ENCODE measurements around the gene C11orf97. TPM values are rescaled to one million over a fixed set of nuclear protein-coding genes. Genes with fewer than 3 reads are reported as not detected.
"Not testable (repeated sequence)": the region's sequence is repeated elsewhere in the genome, so short reads cannot be mapped to it uniquely, and the experiment has no call there.

The C11orf97 gene
- total RNA-seq, 1 donor from 2014 or later, result not detected

DNA sequence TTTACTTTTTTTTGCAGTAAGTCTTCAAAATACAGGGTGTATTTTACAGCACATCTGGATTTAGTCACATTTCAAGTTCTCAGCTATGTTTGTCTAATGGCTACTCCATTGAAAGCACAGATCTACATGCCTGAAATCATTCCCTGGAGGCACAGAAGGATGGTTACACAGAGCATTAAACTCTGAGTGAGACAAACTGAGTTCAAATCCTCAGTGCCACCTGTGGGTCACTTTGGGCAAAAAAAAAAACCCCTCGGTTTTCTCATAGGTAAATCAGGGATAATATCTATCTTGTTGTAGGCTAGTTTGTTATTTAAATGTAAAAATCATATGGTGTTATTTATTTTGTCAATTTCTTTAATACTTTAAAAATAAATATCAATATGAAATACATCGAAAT, 10.7 kb upstream of the C11orf97 start:
- TF ChIP-seq EZH2phosphoT487 (IDR thresholded peaks at IDR 0.05), result no peak
- TF ChIP-seq, protein P1, sequence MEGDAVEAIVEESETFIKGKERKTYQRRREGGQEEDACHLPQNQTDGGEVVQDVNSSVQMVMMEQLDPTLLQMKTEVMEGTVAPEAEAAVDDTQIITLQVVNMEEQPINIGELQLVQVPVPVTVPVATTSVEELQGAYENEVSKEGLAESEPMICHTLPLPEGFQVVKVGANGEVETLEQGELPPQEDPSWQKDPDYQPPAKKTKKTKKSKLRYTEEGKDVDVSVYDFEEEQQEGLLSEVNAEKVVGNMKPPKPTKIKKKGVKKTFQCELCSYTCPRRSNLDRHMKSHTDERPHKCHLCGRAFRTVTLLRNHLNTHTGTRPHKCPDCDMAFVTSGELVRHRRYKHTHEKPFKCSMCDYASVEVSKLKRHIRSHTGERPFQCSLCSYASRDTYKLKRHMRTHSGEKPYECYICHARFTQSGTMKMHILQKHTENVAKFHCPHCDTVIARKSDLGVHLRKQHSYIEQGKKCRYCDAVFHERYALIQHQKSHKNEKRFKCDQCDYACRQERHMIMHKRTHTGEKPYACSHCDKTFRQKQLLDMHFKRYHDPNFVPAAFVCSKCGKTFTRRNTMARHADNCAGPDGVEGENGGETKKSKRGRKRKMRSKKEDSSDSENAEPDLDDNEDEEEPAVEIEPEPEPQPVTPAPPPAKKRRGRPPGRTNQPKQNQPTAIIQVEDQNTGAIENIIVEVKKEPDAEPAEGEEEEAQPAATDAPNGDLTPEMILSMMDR (IDR thresholded peaks at IDR 0.05), result peak; percentile 12
- H3K79me2 ChIP-seq (ENCODE audit: low read depth), result no peaks in the 10 kb centered on the region
- no peaks in the 10 kb centered on the region for H3K36me3 Mint-ChIP-seq

DNA sequence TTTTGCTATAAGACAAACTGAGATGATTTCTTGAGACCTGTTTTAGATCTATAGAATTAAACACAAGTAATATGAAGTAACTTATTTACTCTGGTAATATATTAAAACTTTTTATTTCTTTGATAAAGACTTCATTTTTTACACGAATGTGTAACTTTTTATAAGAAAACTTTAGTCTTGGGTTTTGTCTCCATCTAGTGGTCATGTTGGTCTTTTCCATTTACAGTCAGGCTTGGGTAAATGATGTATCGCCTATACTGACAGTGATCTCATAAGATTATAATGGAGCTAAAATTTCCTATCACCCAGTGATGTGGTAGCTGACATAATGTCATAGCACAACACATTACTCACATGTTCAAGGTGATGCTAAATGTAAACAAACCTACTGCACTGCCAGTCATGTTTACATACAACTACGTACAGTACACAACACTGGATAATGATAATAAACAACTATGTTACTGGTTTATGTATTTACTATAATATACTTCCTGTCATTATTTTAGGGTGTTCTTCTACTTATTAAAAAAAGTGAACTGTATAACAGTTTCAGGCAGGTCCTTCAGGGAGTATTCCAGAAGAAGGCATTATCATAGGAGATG, 7.5 kb upstream of the C11orf97 start:
- peak; percentile 56 for DNase-seq (ENCODE audit: low spot score)
- Histone ChIP-seq H3K4me1 (no peaks in the 10 kb centered on the region), H3K9me3 (ENCODE audit: low read depth) (no peaks in the 10 kb centered on the region), H3K4me3 (no peak overlapping the region), H3F3A (ENCODE audit: low read depth) (no peaks in the 10 kb centered on the region), H3K27me3 (no peaks in the 10 kb centered on the region), H3K9ac (no peak overlapping the region), H3K36me3 (no peaks in the 10 kb centered on the region), H2AFZ (replicated peaks) (no peak overlapping the region), H3K4me2 (no peak overlapping the region), H3K27ac (no peak overlapping the region), H3K79me2 (ENCODE audit: low read depth) (no peaks in the 10 kb centered on the region), H4K20me1 (ENCODE audit: low read depth) (no peaks in the 10 kb centered on the region)
- peaks cover 2% of the 10 kb centered on the region for H3K27me3 Mint-ChIP-seq (ENCODE audit: insufficient read depth, low read depth)
- H3K4me3 Mint-ChIP-seq, result no peak overlapping the region
- TF ChIP-seq EZH2phosphoT487 (IDR thresholded peaks at IDR 0.05) (no peak), EZH2 (IDR thresholded peaks at IDR 0.05) (no peak)
- TF ChIP-seq, protein P1 (IDR thresholded peaks at IDR 0.05), result peak; percentile 81
- H3K36me3 Mint-ChIP-seq, result no peaks in the 10 kb centered on the region
- no peaks in the 10 kb centered on the region for H3K4me1 Mint-ChIP-seq
- H3K9me3 Mint-ChIP-seq, result no peaks in the 10 kb centered on the region
- H3K27ac Mint-ChIP-seq, result no peak overlapping the region

More for the DNA sequence above, 10.7 kb upstream of the C11orf97 start:
- Mint-ChIP-seq H3K4me1 (no peaks in the 10 kb centered on the region), H3K4me3 (no peak overlapping the region), H3K9me3 (no peaks in the 10 kb centered on the region), H3K27ac (no peak overlapping the region), H3K27me3 (ENCODE audit: insufficient read depth, low read depth) (no peaks in the 10 kb centered on the region)
- no peak overlapping the region for H3K4me3 ChIP-seq
- no peak overlapping the region for H3K27ac ChIP-seq
- H3K27me3 ChIP-seq, result no peaks in the 10 kb centered on the region
- no peaks in the 10 kb centered on the region for H3K4me1 ChIP-seq
- no peak overlapping the region for H3K4me2 ChIP-seq
- no peak for DNase-seq (ENCODE audit: low spot score)
- no peaks in the 10 kb centered on the region for H4K20me1 ChIP-seq (ENCODE audit: low read depth)
- no peaks in the 10 kb centered on the region for H3K9me3 ChIP-seq (ENCODE audit: low read depth)
- peaks cover 5% of the 10 kb centered on the region for H3K36me3 ChIP-seq
- H2AFZ ChIP-seq (replicated peaks), result no peak overlapping the region
- H3F3A ChIP-seq (ENCODE audit: low read depth), result no peaks in the 10 kb centered on the region
- H3K9ac ChIP-seq, result no peak overlapping the region

DNA sequence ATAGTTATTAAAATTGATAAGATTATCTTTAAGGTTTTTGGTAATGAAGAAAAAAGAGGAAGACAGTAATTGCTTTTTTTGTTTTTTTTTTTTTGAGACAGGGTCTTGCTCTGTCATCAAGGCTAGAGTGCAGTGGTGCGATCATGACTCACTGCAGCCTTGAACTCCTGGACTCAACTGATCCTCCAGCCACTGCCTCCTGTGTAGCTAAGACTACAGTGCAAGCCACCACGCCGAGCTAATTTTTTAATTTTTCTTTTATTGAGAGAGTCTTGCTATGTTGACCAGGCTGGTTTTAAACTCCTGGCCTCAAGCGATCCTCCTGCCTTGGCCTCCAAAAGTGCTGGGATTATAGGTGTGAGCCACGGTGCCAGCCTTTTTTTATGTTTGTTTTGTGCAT, 5.7 kb upstream of the C11orf97 start:
- H3K27ac Mint-ChIP-seq, result not testable (repeated sequence)

DNA sequence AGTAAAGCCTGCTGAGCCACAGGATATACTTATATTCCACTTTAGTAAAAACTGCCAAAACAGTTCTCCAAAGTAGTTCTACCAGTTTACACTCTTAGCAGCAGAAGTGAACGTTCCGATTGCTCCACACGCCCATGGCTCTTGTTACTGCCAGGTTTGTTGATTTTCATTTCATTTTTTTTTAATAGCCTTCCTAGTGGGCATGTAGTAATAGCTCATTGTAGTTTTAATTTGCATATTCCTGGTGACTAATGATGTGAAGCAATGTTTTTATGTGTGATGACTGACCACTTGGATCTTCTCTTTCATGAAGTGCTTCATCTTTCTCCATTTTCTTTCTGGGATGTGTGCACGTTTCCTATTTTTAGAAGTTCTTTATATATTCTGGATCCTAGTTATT, 4.8 kb upstream of the C11orf97 start:
- DNase-seq (ENCODE audit: low spot score), result no peak
- Mint-ChIP-seq H3K9me3 (no peaks in the 10 kb centered on the region), H3K4me3 (no peak overlapping the region), H3K27me3 (ENCODE audit: insufficient read depth, low read depth) (peaks cover 6% of the 10 kb centered on the region), H3K36me3 (no peaks in the 10 kb centered on the region), H3K4me1 (peaks cover 6% of the 10 kb centered on the region), H3K27ac (no peak overlapping the region)
- H3K27me3 ChIP-seq, result peaks cover 16% of the 10 kb centered on the region
- no peak overlapping the region for H3K27ac ChIP-seq
- no peaks in the 10 kb centered on the region for H3K36me3 ChIP-seq
- H3K9me3 ChIP-seq (ENCODE audit: low read depth), result no peaks in the 10 kb centered on the region
- H3K4me2 ChIP-seq, result no peak overlapping the region
- no peak overlapping the region for H2AFZ ChIP-seq (replicated peaks)
- H3K79me2 ChIP-seq (ENCODE audit: low read depth), result no peaks in the 10 kb centered on the region
- H3K4me1 ChIP-seq, result no peaks in the 10 kb centered on the region
- H3K4me3 ChIP-seq, result no peak overlapping the region
- no peaks in the 10 kb centered on the region for H4K20me1 ChIP-seq (ENCODE audit: low read depth)
- no peaks in the 10 kb centered on the region for H3F3A ChIP-seq (ENCODE audit: low read depth)
- no peak for TF ChIP-seq EZH2 (IDR thresholded peaks at IDR 0.05)
- no peak for TF ChIP-seq EZH2phosphoT487 (IDR thresholded peaks at IDR 0.05)
- TF ChIP-seq, protein P1 (IDR thresholded peaks at IDR 0.05), result no peak
- no peak overlapping the region for H3K9ac ChIP-seq

More for the DNA sequence above, 5.7 kb upstream of the C11orf97 start:
- not testable (repeated sequence) for H3K9me3 Mint-ChIP-seq; H3K9ac ChIP-seq; H2AFZ ChIP-seq (replicated peaks); H3K27ac ChIP-seq; H3K4me3 ChIP-seq; DNase-seq (ENCODE audit: low spot score); H3K4me2 ChIP-seq; H3K4me1 Mint-ChIP-seq; H3K4me1 ChIP-seq; H3K79me2 ChIP-seq (ENCODE audit: low read depth); H3K4me3 Mint-ChIP-seq; H3K27me3 Mint-ChIP-seq (ENCODE audit: insufficient read depth, low read depth); H3K36me3 Mint-ChIP-seq; H3K36me3 ChIP-seq; H3F3A ChIP-seq (ENCODE audit: low read depth); H3K9me3 ChIP-seq (ENCODE audit: low read depth); H3K27me3 ChIP-seq; H4K20me1 ChIP-seq (ENCODE audit: low read depth)

All from neural progenitor cell (in vitro differentiated cells).